ENCODE measurements around the gene MBD5. TPM values are rescaled to one million over a fixed set of nuclear protein-coding genes. Genes with fewer than 3 reads are reported as not detected.

Gene MBD5
- total RNA-seq, 1 donor from 2014 or later = 84.5 TPM

GRCh38 chr2:148110184-148110583, 89.3 kb downstream of the MBD5 start:
- DNase-seq (ENCODE audit: low spot score) = no peak

- DNase-seq (ENCODE audit: low spot score) = no peak
Observed at GRCh38 chr2:148122788-148123187, 101.9 kb downstream of the MBD5 start.

DNA sequence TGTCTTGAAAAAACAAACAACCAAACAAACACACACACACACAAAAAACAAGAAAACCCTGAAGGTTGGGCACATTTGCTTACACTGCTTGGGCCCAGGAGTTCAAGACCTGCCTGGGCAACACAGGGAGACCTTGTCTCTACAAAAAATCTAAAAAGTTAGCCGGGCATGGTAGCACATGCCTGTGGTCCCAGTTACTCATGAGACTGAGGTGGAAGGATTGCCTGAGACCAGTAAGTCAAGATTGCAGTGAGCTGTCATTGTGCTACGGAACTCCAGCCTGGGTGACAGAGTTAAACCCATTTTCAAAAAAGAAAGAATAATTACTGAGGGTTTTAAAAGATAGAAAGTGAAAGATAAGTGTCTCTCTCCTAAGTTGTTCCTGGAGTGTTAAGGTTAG, 103.4 kb downstream of the MBD5 start:
- peak; percentile 6 for DNase-seq (ENCODE audit: low spot score)

- peak; percentile 4 for DNase-seq (ENCODE audit: low spot score)
Observed at GRCh38 chr2:148130581-148130980, 109.7 kb downstream of the MBD5 start.

DNA sequence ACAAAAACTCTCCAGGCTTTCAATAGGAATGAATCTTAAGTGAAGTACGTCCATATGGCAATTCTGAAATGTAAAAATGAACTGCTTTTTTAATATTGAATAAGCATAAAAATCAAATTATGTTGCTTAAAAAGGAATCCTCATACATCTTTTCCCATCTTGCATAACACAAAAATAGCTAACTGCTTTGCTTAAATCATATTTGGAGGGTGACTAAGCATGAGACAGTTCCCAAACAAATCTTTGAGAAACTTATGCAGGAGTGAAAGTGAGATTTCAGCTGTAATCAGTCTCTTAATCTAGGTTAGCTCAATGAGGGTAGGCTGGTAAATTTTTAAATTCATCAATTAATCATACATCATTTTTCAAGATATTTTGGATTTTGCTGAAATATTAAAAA, 111.5 kb downstream of the MBD5 start:
- DNase-seq (ENCODE audit: low spot score) = peak; percentile 30

GRCh38 chr2:148135705-148136104, 114.8 kb downstream of the MBD5 start:
- DNase-seq (ENCODE audit: low spot score) = no peak

GRCh38 chr2:148136441-148136840, 115.5 kb downstream of the MBD5 start:
- no peak for DNase-seq (ENCODE audit: low spot score)

- no peak for DNase-seq (ENCODE audit: low spot score)
Observed at GRCh38 chr2:148161909-148162435, 141.1 kb downstream of the MBD5 start.

- DNase-seq (ENCODE audit: low spot score) = peak; percentile 38
Observed at GRCh38 chr2:148162871-148163270, 142.0 kb downstream of the MBD5 start.

GRCh38 chr2:148165975-148166374, 145.1 kb downstream of the MBD5 start:
- DNase-seq (ENCODE audit: low spot score) = no peak

GRCh38 chr2:148167241-148167766, 146.4 kb downstream of the MBD5 start:
- DNase-seq (ENCODE audit: low spot score) = no peak

GRCh38 chr2:148167855-148168254, 147.0 kb downstream of the MBD5 start:
- no peak for DNase-seq (ENCODE audit: low spot score)

DNA sequence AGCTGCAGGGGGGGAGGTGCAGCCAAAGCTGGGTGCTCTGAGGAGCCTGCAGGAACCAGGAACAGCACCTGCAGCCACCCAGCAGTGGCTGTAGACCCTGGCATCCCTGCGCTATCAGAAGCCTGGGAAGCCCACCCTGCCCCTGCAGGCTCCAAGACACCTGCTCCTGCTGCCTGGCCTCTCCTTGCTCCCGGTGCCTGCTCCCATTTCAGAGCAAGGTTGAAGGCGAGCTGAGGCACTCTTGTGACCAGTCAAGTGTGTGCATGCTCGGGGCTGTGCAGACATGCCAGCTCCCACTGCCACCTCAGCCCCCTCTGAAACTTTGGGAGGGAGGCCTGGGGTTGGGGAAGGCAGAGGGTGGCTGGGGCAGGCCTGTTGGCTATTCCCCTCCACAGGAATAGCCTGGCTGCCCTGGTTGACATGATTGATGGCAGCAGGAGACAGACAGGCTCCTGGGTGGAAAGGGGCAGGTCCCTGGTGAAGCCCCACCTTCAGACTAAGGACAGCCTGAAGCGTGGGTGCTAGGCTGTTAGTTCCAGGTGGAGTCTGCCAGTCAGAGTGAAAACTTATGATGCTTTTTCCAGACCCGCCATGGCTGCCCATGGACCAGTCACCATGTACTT, 151.4 kb downstream of the MBD5 start:
- DNase-seq (ENCODE audit: low spot score) = no peak

- no peak for DNase-seq (ENCODE audit: low spot score)
Observed at GRCh38 chr2:148173168-148173567, 152.3 kb downstream of the MBD5 start.

DNA sequence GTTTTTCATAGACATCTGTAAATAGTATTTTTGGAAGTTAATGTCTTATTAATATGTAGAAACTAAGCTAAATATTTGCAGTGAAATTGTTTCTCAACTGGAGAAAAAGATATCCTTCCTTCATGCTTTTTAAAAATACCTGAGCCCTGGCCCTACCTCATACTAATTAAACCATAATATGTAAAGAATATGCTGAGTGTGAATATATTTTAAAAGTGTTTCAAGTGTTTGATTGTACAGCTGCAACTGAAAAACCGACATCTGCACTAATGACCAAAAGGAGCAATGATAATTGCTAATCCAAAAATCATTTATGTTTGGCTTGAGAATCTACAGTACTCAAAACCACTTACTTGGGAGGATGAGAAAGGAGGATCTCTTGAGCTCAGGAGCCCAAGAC, 156.7 kb downstream of the MBD5 start:
- DNase-seq (ENCODE audit: low spot score) = no peak

DNA sequence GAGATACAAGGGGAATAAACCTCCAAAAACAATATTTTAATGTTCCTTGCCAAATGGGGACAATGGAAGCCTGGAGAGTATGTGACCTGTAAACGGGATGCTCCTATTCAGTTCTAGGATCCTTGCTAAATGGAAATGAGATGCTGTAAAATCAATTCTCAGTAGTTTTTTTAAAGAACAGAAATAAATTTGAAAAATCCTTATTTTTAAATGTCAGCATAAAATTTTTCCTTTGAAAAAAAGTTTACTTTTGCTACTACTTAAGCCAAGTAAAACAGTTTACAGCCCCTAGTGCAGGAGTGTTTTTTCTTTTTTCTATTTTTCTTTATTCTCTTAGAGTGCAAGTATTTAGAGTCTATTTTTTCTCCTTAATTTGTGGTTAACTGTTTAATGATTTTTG, 158.8 kb downstream of the MBD5 start:
- no peak for DNase-seq (ENCODE audit: low spot score)

DNA sequence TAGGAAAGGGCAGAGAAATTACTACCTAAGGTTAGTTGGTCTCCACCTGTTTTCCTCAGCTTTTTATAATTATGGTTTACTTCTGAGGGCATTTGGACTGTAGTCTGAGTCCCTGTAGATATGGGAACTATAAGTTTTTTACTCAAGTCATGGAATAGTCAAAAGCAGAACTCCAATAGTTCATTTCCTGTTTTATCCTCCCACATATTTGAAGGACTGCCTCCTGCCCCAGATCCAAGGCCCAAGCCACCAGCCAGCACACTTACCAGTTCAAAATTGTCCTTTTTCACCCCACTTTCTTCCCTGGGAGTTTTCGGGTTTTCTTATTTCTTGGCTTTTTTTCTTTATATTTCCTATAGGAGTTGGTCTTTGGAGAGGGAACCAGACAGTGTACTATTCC, 164.1 kb downstream of the MBD5 start:
- DNase-seq (ENCODE audit: low spot score) = no peak

- no peak for DNase-seq (ENCODE audit: low spot score)
Observed at GRCh38 chr2:148194882-148195281, 174.0 kb downstream of the MBD5 start.

DNA sequence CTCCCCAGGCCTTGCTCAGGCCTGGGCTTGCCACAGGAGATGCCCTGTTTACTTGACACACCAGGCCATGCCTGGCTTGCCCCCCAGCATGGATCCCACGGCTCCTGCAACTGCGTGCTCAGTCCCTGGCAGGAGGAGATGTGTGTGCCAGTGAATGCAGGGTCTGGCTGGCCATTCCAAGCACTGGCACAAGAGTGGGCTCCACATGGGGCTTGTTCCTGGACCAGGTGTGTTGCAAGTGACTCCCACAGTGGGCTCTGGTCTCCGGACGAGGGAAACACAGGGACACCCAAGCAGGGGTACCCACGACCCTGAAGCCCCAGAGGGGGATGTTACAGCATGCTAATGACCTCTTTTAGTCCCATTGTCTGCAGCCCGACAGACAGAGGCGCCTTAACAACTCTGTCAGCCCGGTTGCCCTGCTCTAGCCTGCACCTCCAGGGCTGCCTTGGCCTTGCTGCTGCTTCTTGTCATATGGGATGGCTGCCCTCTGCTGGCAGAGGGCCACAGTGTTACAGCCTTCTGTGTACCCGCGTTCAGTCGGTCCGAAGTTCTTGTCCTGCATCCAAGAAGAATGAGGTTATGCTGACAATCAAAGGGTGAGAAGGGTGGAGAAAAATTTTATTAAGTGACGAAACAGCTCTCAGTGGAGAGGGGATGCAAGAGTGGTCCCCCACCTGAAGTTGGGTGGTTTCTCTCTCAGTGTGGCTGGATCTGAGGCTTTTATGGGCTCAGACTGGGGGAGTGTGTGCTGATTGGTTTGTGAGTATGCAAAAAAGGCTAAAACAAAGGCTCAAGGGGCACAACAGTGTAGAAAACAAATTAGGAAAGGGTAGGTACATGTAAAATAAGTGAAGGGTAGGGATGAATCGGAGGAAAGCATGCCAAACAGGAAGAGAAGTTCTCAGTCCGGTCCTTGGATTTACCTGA, 180.4 kb downstream of the MBD5 start:
- no peak for DNase-seq (ENCODE audit: low spot score)

DNA sequence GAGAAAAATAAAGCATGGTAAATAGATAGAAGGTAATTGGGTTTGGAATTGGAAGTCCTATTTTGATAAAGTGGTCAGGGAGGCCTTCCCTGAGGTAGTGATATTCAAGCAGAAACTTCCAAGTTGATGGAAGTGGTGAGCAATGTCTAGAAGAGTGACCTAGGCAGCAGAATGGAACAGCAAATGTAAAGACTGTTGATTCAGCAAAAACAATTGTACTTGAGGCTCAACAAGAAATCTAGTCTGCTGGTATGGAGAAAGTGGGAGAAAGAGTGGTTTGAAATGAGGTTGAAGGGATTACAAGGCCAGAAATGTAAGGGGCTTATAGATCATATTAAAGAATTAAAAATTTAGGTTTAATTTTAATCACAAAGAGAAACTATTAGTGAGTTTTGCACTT, 181.3 kb downstream of the MBD5 start:
- DNase-seq (ENCODE audit: low spot score) = no peak

GRCh38 chr2:148207111-148207510, 186.2 kb downstream of the MBD5 start:
- peak; percentile 17 for DNase-seq (ENCODE audit: low spot score)

GRCh38 chr2:148209603-148210002, 188.7 kb downstream of the MBD5 start:
- no peak for DNase-seq (ENCODE audit: low spot score)
